K562 (cell line): ENCODE measurements around the gene HNRNPH1. TPM values are rescaled to one million over a fixed set of nuclear protein-coding genes. Genes with fewer than 3 reads are reported as not detected.

Experiments
- ATAC-seq: fragments of 200-7000 bp; cut with Tn5 transposase; 3 replicates; pipeline ENCODE4 v1.9.1; 2020; ENCODE audit warnings: moderate library complexity
- BruUV-seq: library from RNA; stranded (reverse); fragments of 400-500 nt; replicated peaks from 2 replicates; lab custom pipeline; 2021; lab: Mats Ljungman, UMichigan
- CTCF ChIA-PET: fragments of 300-600 bp; formaldehyde crosslinking; extraction: SDS; loops from one replicate; lab custom pipeline; 2021; ENCODE audit warnings: low intra/inter-chr PET ratio; lab: Yijun Ruan, JAX
- POLR2A ChIA-PET: fragments of 300-600, 350-650 bp; sonication (Branson Sonifier 250); formaldehyde crosslinking; extraction: SDS; loops from one replicate; lab custom pipeline; 2021; ENCODE audit warnings: antibody characterized with exemption, inconsistent platforms; lab: Yijun Ruan, JAX
- DNase-seq, 4 experiments: peaks; one replicate each; pipeline versions ENCODE4 v3.0.0 to v3.0.0-alpha.2; 2011 to 2018; ENCODE audit warnings: low spot score in 3 of 4, mixed read lengths in 3 of 4; ENCODE audit errors: extremely low read depth in 1 of 4
- FAIRE-seq: peaks from 2 replicates; lab custom pipeline; 2011; peaks lifted over from hg19 to GRCh38; lab: Jason Lieb, UNC
- H2AFZ ChIP-seq: 2 replicates; pipeline ENCODE4 v1.6.0; 2011; ENCODE audit warnings: low read depth, low read length, control low read depth, inconsistent platforms
- H3K27ac ChIP-seq: fragments of 200-600 bp; 3 replicates; pipeline ENCODE4 v1.8.0; 2011; ENCODE audit warnings: low read depth, mild to moderate bottlenecking, control low read depth, inconsistent platforms, low read length, moderate library complexity, mixed read lengths; ENCODE audit errors: extremely low read depth
- H3K27me3 ChIP-seq, 2 experiments: fragments of 300-600 bp in 1 of 2; 2 replicates in 1 of 2; 3 replicates in 1 of 2; pipeline versions ENCODE4 v1.6.0 to v1.8.0; 2011; ENCODE audit warnings: inconsistent platforms in 2 of 2, low read length in 2 of 2, mild to moderate bottlenecking in 1 of 2, mixed read lengths in 1 of 2, moderate library complexity in 1 of 2; ENCODE audit not compliant: control insufficient read depth in 2 of 2, insufficient read depth in 2 of 2
- H3K36me3 ChIP-seq: fragments of 300-600 bp; 3 replicates; pipeline ENCODE4 v1.8.0; 2011; ENCODE audit warnings: mild to moderate bottlenecking, low read length, inconsistent platforms; ENCODE audit not compliant: control insufficient read depth, insufficient read depth
- H3K4me1 ChIP-seq, 2 experiments: fragments of 200-600 bp in 1 of 2; replicated peaks in 1 of 2; 2 replicates in 1 of 2; 3 replicates in 1 of 2; pipeline versions ENCODE4 v1.5.1 to v1.8.0; 2011; ENCODE audit warnings: inconsistent platforms in 2 of 2, low read length in 2 of 2, mild to moderate bottlenecking in 1 of 2, mixed read lengths in 1 of 2, moderate library complexity in 1 of 2; ENCODE audit not compliant: control insufficient read depth in 2 of 2, insufficient read depth in 2 of 2
- H3K4me2 ChIP-seq: 2 replicates; pipeline ENCODE4 v1.6.1; 2011; ENCODE audit warnings: low read length, control low read depth, inconsistent platforms, mixed read lengths; ENCODE audit not compliant: insufficient read depth
- H3K4me3 ChIP-seq: fragments of 200-600 bp; sonication (generic), shearing (Covaris generic); 2 replicates; pipeline ENCODE4 v1.5.1; 2016; ENCODE audit warnings: control low read depth, inconsistent platforms
- H3K79me2 ChIP-seq: fragments of 200-600 bp; 3 replicates; pipeline ENCODE4 v1.8.0; 2011; ENCODE audit warnings: low read length, inconsistent platforms; ENCODE audit not compliant: control insufficient read depth, insufficient read depth
- H3K9ac ChIP-seq, 2 experiments: 2 replicates each; pipeline versions ENCODE4 v1.6.0 to v1.6.1; 2011; ENCODE audit warnings: low read depth in 2 of 2, low read length in 2 of 2, control low read depth in 1 of 2, inconsistent platforms in 1 of 2, mild to moderate bottlenecking in 1 of 2, mixed read lengths in 1 of 2; ENCODE audit not compliant: insufficient read depth in 1 of 2
- H3K9me1 ChIP-seq: one replicate; pipeline ENCODE4 v1.6.0; 2011; ENCODE audit warnings: inconsistent platforms, mild to moderate bottlenecking, low read length, moderate library complexity; ENCODE audit not compliant: control insufficient read depth, insufficient read depth
- H3K9me3 ChIP-seq: replicated peaks from 2 replicates; pipeline ENCODE4 v1.5.1; 2011; ENCODE audit warnings: low read depth, low read length, inconsistent platforms; ENCODE audit not compliant: control insufficient read depth, insufficient read depth
- H4K20me1 ChIP-seq: replicated peaks from 2 replicates; pipeline ENCODE4 v1.6.1; 2011; ENCODE audit warnings: low read length, inconsistent platforms, mixed read lengths; ENCODE audit not compliant: control insufficient read depth, insufficient read depth
- BRF1 ChIP-seq: IDR thresholded peaks from 3 replicates; pipeline ENCODE4 v1.6.1; 2011; ENCODE audit warnings: borderline replicate concordance, mild to moderate bottlenecking; ENCODE audit not compliant: insufficient read length; ENCODE audit errors: extremely low read depth
- EP300 ChIP-seq: IDR thresholded peaks from 2 replicates; pipeline ENCODE4 v1.6.1; 2012; ENCODE audit warnings: low read length, improper control_type of control experiment
- FOSL1 ChIP-seq: fragments of 200-800 bp; sonication (Bioruptor generic); conservative IDR thresholded peaks from 2 replicates; pipeline ENCODE4 v1.6.1; 2016; ENCODE audit warnings: missing genetic modification characterization, missing compliant biosample characterization
- GTF2E2 ChIP-seq: fragments of 200-800 bp; sonication (Bioruptor generic); IDR thresholded peaks from 2 replicates; pipeline ENCODE4 v1.6.1; 2016; ENCODE audit warnings: missing genetic modification characterization, missing compliant biosample characterization
- IRF9 ChIP-seq: fragments of 450-650 bp; IDR thresholded peaks from 2 replicates; pipeline ENCODE4 v1.6.1; 2016; ENCODE audit warnings: missing biosample characterization, missing genetic modification characterization
- MYC ChIP-seq, 2 experiments: fragments of 250-450 bp in 1 of 2; sonication (Bioruptor Pico) in 1 of 2; IDR thresholded peaks; 2 replicates each; pipeline versions ENCODE4 v1.5.1 to v1.6.1; 2012 to 2021; ENCODE audit warnings: low read depth in 2 of 2, borderline replicate concordance in 1 of 2, improper control_type of control experiment in 1 of 2, low read length in 1 of 2, mild to moderate bottlenecking in 1 of 2, moderate library complexity in 1 of 2
- RFX1 ChIP-seq: fragments of 450-650 bp; IDR thresholded peaks from 2 replicates; pipeline ENCODE4 v1.6.1; 2016; ENCODE audit warnings: mild to moderate bottlenecking, moderate library complexity
- RNF2 ChIP-seq: sonication (generic); IDR thresholded peaks from 2 replicates; pipeline ENCODE4 v1.6.1; 2016
- SMARCA4 ChIP-seq: fragments of 450-650 bp; IDR thresholded peaks from 2 replicates; pipeline ENCODE4 v1.6.1; 2016
- SUPT5H ChIP-seq: fragments of 450-650 bp; IDR thresholded peaks from 2 replicates; pipeline ENCODE4 v1.6.1; 2016
- ZBTB43 ChIP-seq: sonication (generic); formaldehyde crosslinking; IDR thresholded peaks from 2 replicates; pipeline ENCODE4 v1.8.0; 2023; ENCODE audit warnings: mild to moderate bottlenecking, missing genetic modification reagents
- ZNF253 ChIP-seq: fragments of 250-450 bp; sonication (Bioruptor Pico); conservative IDR thresholded peaks from 2 replicates; pipeline ENCODE4 v1.6.1; 2021; ENCODE audit warnings: mild to moderate bottlenecking
- ZNF778 ChIP-seq: fragments of 450-650 bp; formaldehyde crosslinking; IDR thresholded peaks from 2 replicates; pipeline ENCODE4 v1.4.0; 2020; ENCODE audit warnings: mild to moderate bottlenecking, moderate library complexity
- WGBS: fragments of 100-300 bp; shearing (Covaris generic); methylation state at CpG from one replicate; pipeline ENCODE4 v1.1.6; 2016; ENCODE audit warnings: low coverage, mixed read lengths; ENCODE audit not compliant: insufficient coverage; ENCODE audit errors: missing lambda C conversion rate; 5-methylcytosine and 5-hydroxymethylcytosine counted together
- in situ Hi-C: fragments of 300-500 bp; cut with MboI; formaldehyde crosslinking; loops from 4 replicates; pipeline ENCODE4 v1.15.0; 2018; ENCODE audit warnings: inconsistent platforms, mixed read lengths
- intact Hi-C: fragments of 100-400 bp; cut with micrococcal nuclease; formaldehyde crosslinking; loops from 2 replicates; pipeline ENCODE4 v1.14.2; 2022
- polyA plus RNA-seq, 8 experiments: library from polyadenylated mRNA; depleted of rRNA in 4 of 8; stranded (reverse) in 5 of 8; unstranded in 3 of 8; fragments of >200 nt; fragmentation: Nextera tagmentation in 2 of 8; fragmentation: Illumina TruSeq in 1 of 8; extraction: Ambion mirVana in 2 of 8; extraction: Trizol in 1 of 8; gene quantifications; 2 replicates each; pipeline versions ENCODE4 v1.2.1 to v1.2.3, GENCODE V29; 2011 to 2014; ENCODE audit warnings: inconsistent platforms in 1 of 8, missing spikeins in 1 of 8
- total RNA-seq, 7 experiments: library from RNA; depleted of rRNA in 6 of 7; stranded (reverse); fragments of >200 nt in 6 of 7; fragmentation: Illumina TruSeq in 2 of 7; extraction: Trizol in 2 of 7; gene quantifications; 2 replicates each; pipeline versions ENCODE4 v1.2.1 to v1.2.3, GENCODE V29; 2011 to 2021; ENCODE audit warnings: low replicate concordance in 1 of 7
- TF ChIP-seq, protein P1 (sequence below): fragments of 450-650 bp; IDR thresholded peaks from 2 replicates; pipeline ENCODE4 v1.6.1; 2016; ENCODE audit warnings: borderline replicate concordance
- TF ChIP-seq, protein P2 (sequence below): sonication (generic); formaldehyde crosslinking; IDR thresholded peaks from 2 replicates; pipeline ENCODE4 v1.8.0; 2022; ENCODE audit warnings: mild to moderate bottlenecking, missing genetic modification reagents

HNRNPH1 gene
- total and polyA plus RNA-seq, 9 of the 15 experiments (the other 6 are each of a cell fraction or from before 2014, with no cell fraction given) = 103 to 656 (median 561) TPM

GRCh38 chr5:179624841-179625271, 1.4 kb upstream of the HNRNPH1 start (continued):
- TF ChIP-seq ZNF778 (CRISPR knock-in tag) = no peak
- TF ChIP-seq EP300 = no peak
- TF ChIP-seq, protein P1, sequence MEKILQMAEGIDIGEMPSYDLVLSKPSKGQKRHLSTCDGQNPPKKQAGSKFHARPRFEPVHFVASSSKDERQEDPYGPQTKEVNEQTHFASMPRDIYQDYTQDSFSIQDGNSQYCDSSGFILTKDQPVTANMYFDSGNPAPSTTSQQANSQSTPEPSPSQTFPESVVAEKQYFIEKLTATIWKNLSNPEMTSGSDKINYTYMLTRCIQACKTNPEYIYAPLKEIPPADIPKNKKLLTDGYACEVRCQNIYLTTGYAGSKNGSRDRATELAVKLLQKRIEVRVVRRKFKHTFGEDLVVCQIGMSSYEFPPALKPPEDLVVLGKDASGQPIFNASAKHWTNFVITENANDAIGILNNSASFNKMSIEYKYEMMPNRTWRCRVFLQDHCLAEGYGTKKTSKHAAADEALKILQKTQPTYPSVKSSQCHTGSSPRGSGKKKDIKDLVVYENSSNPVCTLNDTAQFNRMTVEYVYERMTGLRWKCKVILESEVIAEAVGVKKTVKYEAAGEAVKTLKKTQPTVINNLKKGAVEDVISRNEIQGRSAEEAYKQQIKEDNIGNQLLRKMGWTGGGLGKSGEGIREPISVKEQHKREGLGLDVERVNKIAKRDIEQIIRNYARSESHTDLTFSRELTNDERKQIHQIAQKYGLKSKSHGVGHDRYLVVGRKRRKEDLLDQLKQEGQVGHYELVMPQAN = 0 out of 2 replicates have a peak, but pooled peaks have one; percentile 3
- no peak for TF ChIP-seq RFX1

- DNase-seq (peak; percentile 51 to 74 (median 60)), ATAC-seq (peak; percentile 43), FAIRE-seq (no peak)
- Histone ChIP-seq H3K9ac (peak overlapping the region; percentile 97 to 99), H2AFZ (peak overlapping the region; percentile 87), H3K36me3 (peaks cover 34% of the 10 kb centered on the region), H3K9me3 (no peaks in the 10 kb centered on the region), H3K27ac (peak overlapping the region; percentile 99), H4K20me1 (peaks cover 31% of the 10 kb centered on the region), H3K27me3 (no peaks in the 10 kb centered on the region), H3K4me2 (peak overlapping the region; percentile 93), H3K4me1 (peaks cover 20 to 28% of the 10 kb centered on the region in 2 experiments), H3K9me1 (no peaks in the 10 kb centered on the region), H3K79me2 (peaks cover 54% of the 10 kb centered on the region), H3K4me3 (peak overlapping the region; percentile 95)
- ChIA-PET CTCF (no interaction called here), POLR2A (interaction anchor here (0.5 to 6.6 kb wide), 34 partner anchors 9 to 677 kb away, joined by 3 to 181 read pairs (median 5); partner anchors contain the start of genes CBY3, MAML1 and RUFY1)
- WGBS = 2% methylated on average over 65 of the region's 68 CpGs
- intact Hi-C loops = loop anchor here (2.0 to 5.0 kb wide), 3 partner anchors 72 to 198 kb away; partner anchors contain the start of genes CANX, RUFY1 and SQSTM1
- in situ Hi-C loops = no loop called here
- TSS peak; percentile 95 for BruUV-seq
- TF ChIP-seq MYC (IDR thresholded peaks at IDR 0.05; ENCODE audit: low read depth, low read length) (peak; percentile 4; the same call in 1 of the 2 replicates), MYC (CRISPR knock-in tag; IDR thresholded peaks at IDR 0.05; ENCODE audit: borderline replicate concordance, low read depth) (0 out of 2 replicates have a peak, but pooled peaks have one; percentile 68), FOSL1 (peak; percentile 90), ZBTB43 (CRISPR knock-in tag) (peak; percentile 10; the same call in 1 of the 2 replicates), BRF1 (no peak), IRF9 (no peak), ZNF253 (CRISPR knock-in tag) (no peak), GTF2E2 (tag) (peak; percentile 83; the same call in 1 of the 2 replicates), RNF2 (peak; percentile 34), SMARCA4 (0 out of 2 replicates have a peak, but pooled peaks have one; percentile 25), SUPT5H (peak; percentile 14)
- TF ChIP-seq, protein P2, sequence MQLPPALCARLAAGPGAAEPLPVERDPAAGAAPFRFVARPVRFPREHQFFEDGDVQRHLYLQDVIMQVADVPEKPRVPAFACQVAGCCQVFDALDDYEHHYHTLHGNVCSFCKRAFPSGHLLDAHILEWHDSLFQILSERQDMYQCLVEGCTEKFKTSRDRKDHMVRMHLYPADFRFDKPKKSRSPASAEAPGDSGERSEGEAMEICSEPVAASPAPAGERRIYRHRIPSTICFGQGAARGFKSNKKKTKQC = peak; percentile 94
Observed at GRCh38 chr5:179623906-179624741, 653 bp upstream of the HNRNPH1 start.
